Epithelial cell of proximal tubule (primary cell): Measurements from ENCODE around the gene SLC5A5. TPM values are rescaled to one million over a fixed set of nuclear protein-coding genes. Genes with fewer than 3 reads are reported as not detected.

Experiments used
- total RNA-seq: library from RNA; depleted of rRNA; stranded (reverse); fragments of >200 nt; gene quantifications from 2 replicates; pipeline ENCODE4 v1.2.3, GENCODE V29; 2015

Gene SLC5A5
- total RNA-seq, 1 donor from 2014 or later: not detected

Other genes with a start within 250 kb of the SLC5A5 start
- 0.06 TPM in 1 of 2 replicates, not detected in the other for gene UNC13A, start 183.6 kb upstream of the SLC5A5 start, total RNA-seq
- 48.8 and 50.6 TPM in 2 replicates for gene MAP1S, start 152.5 kb upstream of the SLC5A5 start, total RNA-seq
- 4.2 and 18.0 TPM in 2 replicates for gene FCHO1, start 120.5 kb upstream of the SLC5A5 start, total RNA-seq
- 11.1 and 17.3 TPM in 2 replicates for gene B3GNT3, start 76.8 kb upstream of the SLC5A5 start, total RNA-seq
- gene INSL3, start 50.4 kb upstream of the SLC5A5 start, total RNA-seq: not detected in 2 replicates
- 5.3 and 8.0 TPM in 2 replicates for gene JAK3, start 24.0 kb upstream of the SLC5A5 start, total RNA-seq
- gene RPL18A, start 12.0 kb upstream of the SLC5A5 start, total RNA-seq: 1,780 and 2,411 TPM in 2 replicates
- gene CCDC124, start 61.1 kb downstream of the SLC5A5 start, total RNA-seq: 68.4 and 115 TPM in 2 replicates
- gene KCNN1, start 95.2 kb downstream of the SLC5A5 start, total RNA-seq: not detected in 2 replicates
- gene ARRDC2, start 136.2 kb downstream of the SLC5A5 start, total RNA-seq: 9.9 and 13.4 TPM in 2 replicates
- not detected in 2 replicates for gene IL12RB1, start 215.0 kb downstream of the SLC5A5 start, total RNA-seq
- 1.7 and 3.5 TPM in 2 replicates for gene MAST3, start 225.8 kb downstream of the SLC5A5 start, total RNA-seq